Vagina (tissue), 2 donors: Measurements from ENCODE around the gene HECTD2. TPM values are rescaled to one million over a fixed set of nuclear protein-coding genes. Genes with fewer than 3 reads are reported as not detected.

Source experiments
- DNase-seq, 2 donors: peaks; one replicate each; pipeline ENCODE4 v3.0.0-alpha.2; 2017; ENCODE audit errors: extremely low spot score in 2 of 2
- H3K27ac ChIP-seq: fragments of 200-600 bp; sonication (generic); one replicate; pipeline ENCODE4 v1.5.1; 2019
- H3K27me3 ChIP-seq: fragments of 200-600 bp; sonication (generic); one replicate; pipeline ENCODE4 v1.5.1; 2019
- H3K36me3 ChIP-seq, 2 donors: fragments of 200-600 bp; sonication (generic); one replicate each; pipeline ENCODE4 v1.5.1; 2017 to 2019
- H3K4me1 ChIP-seq: fragments of 200-600 bp; sonication (generic); one replicate; pipeline ENCODE4 v1.5.1; 2019
- H3K4me3 ChIP-seq, 2 donors: fragments of 200-600 bp; sonication (generic); 1 replicate in 1 of 2; 2 replicates in 1 of 2; pipeline ENCODE4 v1.5.1; 2016 to 2019
- H3K9me3 ChIP-seq: fragments of 200-600 bp; sonication (generic); one replicate; pipeline ENCODE4 v1.5.1; 2019
- CTCF ChIP-seq, 3 experiments: fragments of 450-650 bp in 2 of 3; fragments of 200-600 bp in 1 of 3; sonication (generic) in 1 of 3; IDR thresholded peaks; one replicate each; pipeline ENCODE4 v1.5.1; 2017 to 2019; ENCODE audit warnings: antibody characterized with exemption in 3 of 3, mild to moderate bottlenecking in 2 of 3, moderate library complexity in 2 of 3
- POLR2A ChIP-seq, 2 donors: fragments of 450-650 bp; IDR thresholded peaks; one replicate each; pipeline ENCODE4 v1.6.1; 2017; ENCODE audit warnings: antibody characterized with exemption in 2 of 2, mild to moderate bottlenecking in 2 of 2, moderate library complexity in 2 of 2
- POLR2AphosphoS5 ChIP-seq, 2 donors: sonication (generic); formaldehyde crosslinking; IDR thresholded peaks; one replicate each; pipeline ENCODE4 v1.9.0; 2017; ENCODE audit warnings: antibody characterized with exemption in 2 of 2, mild to moderate bottlenecking in 2 of 2, low read depth in 1 of 2; ENCODE audit not compliant: insufficient read depth in 1 of 2
- intact Hi-C: fragments of 100-400 bp; cut with DNase I; formaldehyde crosslinking; loops from one replicate; pipeline ENCODE4 v1.15.1; 2023
- total RNA-seq: library from RNA; depleted of rRNA; stranded (reverse); fragments of >200 nt; gene quantifications from one replicate; pipeline ENCODE4 v1.2.3, GENCODE V29; 2016

The HECTD2 gene
- total RNA-seq, 1 donor from 2014 or later, result 13.3 TPM

GRCh38 chr10:91536733-91537132 is 126.6 kb downstream of the HECTD2 start:
- no peak for DNase-seq
- H3K9me3 ChIP-seq, result no peaks in the 10 kb centered on the region
- intact Hi-C loops, result no loop called here
- H3K36me3 ChIP-seq, result no peaks in the 10 kb centered on the region
- no peaks in the 10 kb centered on the region for H3K27me3 ChIP-seq
- no peak overlapping the region for H3K4me3 ChIP-seq
- H3K27ac ChIP-seq, result peak overlapping the region; percentile 14
- TF ChIP-seq POLR2AphosphoS5 (IDR thresholded peaks at IDR 0.05; ENCODE audit: insufficient read depth in 1 of 2, low read depth in 1 of 2) (no peak), POLR2A (IDR thresholded peaks at IDR 0.05) (no peak), CTCF (IDR thresholded peaks at IDR 0.05) (no peak)
- H3K4me1 ChIP-seq, result peaks cover 15% of the 10 kb centered on the region

- peaks cover 15% of the 10 kb centered on the region for H3K4me1 ChIP-seq
Observed at GRCh38 chr10:91537614-91538383, 127.7 kb downstream of the HECTD2 start.

GRCh38 chr10:91539930-91540329 is 129.8 kb downstream of the HECTD2 start:
- TF ChIP-seq POLR2A (IDR thresholded peaks at IDR 0.05), result no peak
- TF ChIP-seq CTCF (IDR thresholded peaks at IDR 0.05), result no peak
- TF ChIP-seq POLR2AphosphoS5 (IDR thresholded peaks at IDR 0.05; ENCODE audit: insufficient read depth in 1 of 2, low read depth in 1 of 2), result no peak
- no peak overlapping the region for H3K4me3 ChIP-seq
- no peak for DNase-seq
- no peak overlapping the region for H3K27ac ChIP-seq
- peaks cover 15% of the 10 kb centered on the region for H3K4me1 ChIP-seq
- no peaks in the 10 kb centered on the region for H3K27me3 ChIP-seq
- no peaks in the 10 kb centered on the region for H3K36me3 ChIP-seq
- no peaks in the 10 kb centered on the region for H3K9me3 ChIP-seq
- intact Hi-C loops, result no loop called here

More at GRCh38 chr10:91537614-91538383, 127.7 kb downstream of the HECTD2 start:
- H3K27ac ChIP-seq, result no peak overlapping the region
- no peaks in the 10 kb centered on the region for H3K9me3 ChIP-seq
- intact Hi-C loops, result no loop called here
- H3K36me3 ChIP-seq, result no peaks in the 10 kb centered on the region
- DNase-seq, result no peak
- no peak overlapping the region for H3K4me3 ChIP-seq
- no peaks in the 10 kb centered on the region for H3K27me3 ChIP-seq
- no peak for TF ChIP-seq POLR2AphosphoS5 (IDR thresholded peaks at IDR 0.05; ENCODE audit: insufficient read depth in 1 of 2, low read depth in 1 of 2)
- no peak for TF ChIP-seq POLR2A (IDR thresholded peaks at IDR 0.05)
- TF ChIP-seq CTCF (IDR thresholded peaks at IDR 0.05), result no peak

GRCh38 chr10:91540733-91541132 is 130.6 kb downstream of the HECTD2 start:
- Histone ChIP-seq H3K4me3 (no peak overlapping the region), H3K27ac (no peak overlapping the region), H3K9me3 (no peaks in the 10 kb centered on the region), H3K4me1 (peaks cover 15% of the 10 kb centered on the region), H3K36me3 (no peaks in the 10 kb centered on the region), H3K27me3 (no peaks in the 10 kb centered on the region)
- TF ChIP-seq CTCF (IDR thresholded peaks at IDR 0.05), result no peak
- no peak for TF ChIP-seq POLR2AphosphoS5 (IDR thresholded peaks at IDR 0.05; ENCODE audit: insufficient read depth in 1 of 2, low read depth in 1 of 2)
- TF ChIP-seq POLR2A (IDR thresholded peaks at IDR 0.05), result no peak
- intact Hi-C loops, result no loop called here
- no peak for DNase-seq

- intact Hi-C loops, result no loop called here
- no peak for TF ChIP-seq POLR2A (IDR thresholded peaks at IDR 0.05)
- no peak for TF ChIP-seq POLR2AphosphoS5 (IDR thresholded peaks at IDR 0.05; ENCODE audit: insufficient read depth in 1 of 2, low read depth in 1 of 2)
- TF ChIP-seq CTCF (IDR thresholded peaks at IDR 0.05), result no peak
- Histone ChIP-seq H3K4me3 (no peak overlapping the region), H3K27ac (no peak overlapping the region), H3K36me3 (no peaks in the 10 kb centered on the region), H3K27me3 (no peaks in the 10 kb centered on the region), H3K9me3 (no peaks in the 10 kb centered on the region), H3K4me1 (peaks cover 10% of the 10 kb centered on the region)
- DNase-seq, result no peak
Observed at GRCh38 chr10:91541481-91541880, 131.3 kb downstream of the HECTD2 start.
